ENCODE measurements around the gene ST6GALNAC3. TPM values are rescaled to one million over a fixed set of nuclear protein-coding genes. Genes with fewer than 3 reads are reported as not detected.
"Not testable (repeated sequence)": the region's sequence is repeated elsewhere in the genome, so short reads cannot be mapped to it uniquely, and the experiment has no call there.

Gene ST6GALNAC3
- total RNA-seq, 6 experiments from 2014 or later, result 1.4 to 3.2 (median 2.6) TPM

DNA sequence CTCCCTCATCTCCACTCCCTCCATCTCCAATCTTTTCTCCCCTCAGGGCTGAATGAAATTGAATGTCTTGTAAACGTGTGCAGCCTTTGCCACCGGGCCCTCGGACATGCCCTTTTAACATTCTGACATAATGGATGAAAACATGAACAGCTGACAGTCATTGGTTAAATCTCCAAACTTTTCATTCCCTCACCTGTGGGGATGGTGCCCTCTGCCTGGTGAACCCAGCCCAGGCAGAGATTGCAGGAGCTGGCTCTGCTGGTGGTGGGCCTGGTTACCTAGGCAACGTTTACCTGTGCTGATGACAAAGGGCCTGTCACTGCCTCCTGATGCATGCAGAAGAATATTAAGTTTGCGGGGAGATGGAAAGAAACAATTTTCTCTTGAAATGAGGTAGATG, 21.3 kb downstream of the ST6GALNAC3 start:
- Histone ChIP-seq H3K27ac (no peak overlapping the region), H3K4me3 (no peak overlapping the region), H3K9me3 (no peaks in the 10 kb centered on the region), H3K36me3 (no peaks in the 10 kb centered on the region), H3K27me3 (no peaks in the 10 kb centered on the region), H3K4me1 (no peaks in the 10 kb centered on the region)
- ATAC-seq (no peak), DNase-seq (no peak)
- 45% methylated on average over 5 of the region's 5 CpGs for WGBS (ENCODE audit: insufficient coverage, low coverage, low lambda C conversion rate, missing lambda C conversion rate)
- no peak for TF ChIP-seq POLR2A (IDR thresholded peaks at IDR 0.05)
- TF ChIP-seq, protein P1, sequence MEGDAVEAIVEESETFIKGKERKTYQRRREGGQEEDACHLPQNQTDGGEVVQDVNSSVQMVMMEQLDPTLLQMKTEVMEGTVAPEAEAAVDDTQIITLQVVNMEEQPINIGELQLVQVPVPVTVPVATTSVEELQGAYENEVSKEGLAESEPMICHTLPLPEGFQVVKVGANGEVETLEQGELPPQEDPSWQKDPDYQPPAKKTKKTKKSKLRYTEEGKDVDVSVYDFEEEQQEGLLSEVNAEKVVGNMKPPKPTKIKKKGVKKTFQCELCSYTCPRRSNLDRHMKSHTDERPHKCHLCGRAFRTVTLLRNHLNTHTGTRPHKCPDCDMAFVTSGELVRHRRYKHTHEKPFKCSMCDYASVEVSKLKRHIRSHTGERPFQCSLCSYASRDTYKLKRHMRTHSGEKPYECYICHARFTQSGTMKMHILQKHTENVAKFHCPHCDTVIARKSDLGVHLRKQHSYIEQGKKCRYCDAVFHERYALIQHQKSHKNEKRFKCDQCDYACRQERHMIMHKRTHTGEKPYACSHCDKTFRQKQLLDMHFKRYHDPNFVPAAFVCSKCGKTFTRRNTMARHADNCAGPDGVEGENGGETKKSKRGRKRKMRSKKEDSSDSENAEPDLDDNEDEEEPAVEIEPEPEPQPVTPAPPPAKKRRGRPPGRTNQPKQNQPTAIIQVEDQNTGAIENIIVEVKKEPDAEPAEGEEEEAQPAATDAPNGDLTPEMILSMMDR (IDR thresholded peaks at IDR 0.05), result no peak
- intact Hi-C loops (cut with DNase I), result no loop called here

DNA sequence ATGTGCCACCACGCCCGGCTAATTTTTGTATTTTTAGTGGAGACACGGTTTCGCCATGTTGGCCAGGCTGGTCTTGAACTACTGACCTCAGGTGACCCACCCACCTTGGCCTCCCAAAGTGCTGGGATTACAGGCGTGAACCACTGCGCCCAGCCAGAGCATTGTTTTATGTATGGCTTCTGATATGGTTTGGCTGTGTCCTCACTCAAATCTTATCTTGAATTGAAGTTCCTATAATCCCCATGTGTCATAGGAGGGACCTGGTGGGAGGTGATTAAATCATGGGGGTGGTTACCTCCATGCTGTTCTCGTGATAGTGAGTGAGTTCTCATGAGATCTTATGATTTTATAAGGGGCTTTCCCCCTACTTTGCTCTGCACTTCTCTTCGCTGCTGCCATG, 22.5 kb downstream of the ST6GALNAC3 start:
- H3K9me3 ChIP-seq; ATAC-seq; DNase-seq; H3K4me3 ChIP-seq; H3K36me3 ChIP-seq; H3K27me3 ChIP-seq; H3K27ac ChIP-seq; H3K4me1 ChIP-seq; intact Hi-C loops (cut with DNase I): not testable (repeated sequence)
- WGBS (ENCODE audit: insufficient coverage, low coverage, low lambda C conversion rate, missing lambda C conversion rate), result 64% methylated on average over 5 of the region's 8 CpGs

GRCh38 chr1:76098845-76099244, 24.3 kb downstream of the ST6GALNAC3 start:
- Histone ChIP-seq H3K4me1 (no peaks in the 10 kb centered on the region), H3K36me3 (no peaks in the 10 kb centered on the region), H3K27me3 (no peaks in the 10 kb centered on the region), H3K27ac (no peak overlapping the region), H3K9me3 (no peaks in the 10 kb centered on the region), H3K4me3 (no peak overlapping the region)
- no peak for DNase-seq
- intact Hi-C loops (cut with DNase I), result no loop called here
- ATAC-seq, result no peak
- 54% methylated on average over 3 of the region's 3 CpGs for WGBS (ENCODE audit: insufficient coverage, low coverage, low lambda C conversion rate, missing lambda C conversion rate)
- TF ChIP-seq, protein P1 (IDR thresholded peaks at IDR 0.05), result no peak
- TF ChIP-seq POLR2A (IDR thresholded peaks at IDR 0.05), result no peak

GRCh38 chr1:76101548-76101947, 27.0 kb downstream of the ST6GALNAC3 start:
- TF ChIP-seq, protein P1 (IDR thresholded peaks at IDR 0.05), result no peak
- TF ChIP-seq POLR2A (IDR thresholded peaks at IDR 0.05), result no peak
- intact Hi-C loops (cut with DNase I), result no loop called here
- no peaks in the 10 kb centered on the region for H3K4me1 ChIP-seq
- DNase-seq, result no peak
- no peaks in the 10 kb centered on the region for H3K36me3 ChIP-seq
- WGBS (ENCODE audit: insufficient coverage, low coverage, low lambda C conversion rate, missing lambda C conversion rate), result 41% methylated on average over 4 of the region's 4 CpGs
- no peak overlapping the region for H3K4me3 ChIP-seq
- ATAC-seq, result no peak
- H3K27me3 ChIP-seq, result no peaks in the 10 kb centered on the region
- H3K27ac ChIP-seq, result no peak overlapping the region
- no peaks in the 10 kb centered on the region for H3K9me3 ChIP-seq

DNA sequence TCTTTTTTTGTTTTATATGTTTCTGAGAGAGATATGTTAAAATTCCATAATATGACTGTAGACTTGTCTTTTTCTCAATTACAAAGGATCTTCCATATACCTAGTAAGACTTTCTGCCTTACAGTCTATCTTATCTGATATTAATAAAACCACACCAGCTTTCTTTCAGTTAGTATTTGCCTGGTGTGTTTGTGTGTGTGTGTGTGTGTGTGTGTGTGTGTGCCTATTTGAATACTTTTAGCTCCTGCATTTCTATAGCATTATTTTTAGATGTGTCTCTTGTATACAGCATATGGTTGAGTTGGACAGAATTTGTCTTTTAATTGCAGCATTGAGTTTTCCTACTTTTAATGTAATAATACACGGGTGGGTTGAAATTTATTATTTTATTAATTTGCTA, 27.5 kb downstream of the ST6GALNAC3 start:
- H3K27ac ChIP-seq, result no peak overlapping the region
- ATAC-seq (no peak), DNase-seq (no peak)
- H3K4me1 ChIP-seq, result no peaks in the 10 kb centered on the region
- TF ChIP-seq, protein P1 (IDR thresholded peaks at IDR 0.05), result no peak
- no peak for TF ChIP-seq POLR2A (IDR thresholded peaks at IDR 0.05)
- no peak overlapping the region for H3K4me3 ChIP-seq
- no peaks in the 10 kb centered on the region for H3K36me3 ChIP-seq
- intact Hi-C loops (cut with DNase I), result no loop called here
- no peaks in the 10 kb centered on the region for H3K9me3 ChIP-seq
- WGBS (ENCODE audit: insufficient coverage, low coverage, low lambda C conversion rate, missing lambda C conversion rate), result 78% methylated on average over 1 of the region's 1 CpG
- no peaks in the 10 kb centered on the region for H3K27me3 ChIP-seq
